SK-N-SH treated with all-trans-retinoic acid at 6 μM for 48 hours (cell line): ENCODE measurements around the gene NRXN3.

ENCODE experiments used
- ATAC-seq: fragments of 200-7000 bp; cut with Tn5 transposase; 3 replicates; pipeline ENCODE4 v1.9.1; 2020; ENCODE audit warnings: mild to moderate bottlenecking, moderate library complexity
- BACH2 ChIP-seq: fragments of 250-450 bp; sonication (Bioruptor Pico); IDR thresholded peaks from 2 replicates; pipeline ENCODE4 v1.9.0; 2021; ENCODE audit warnings: mild to moderate bottlenecking, borderline replicate concordance
- CSDC2 ChIP-seq: fragments of 250-450 bp; sonication (Bioruptor Pico); IDR thresholded peaks from 2 replicates; pipeline ENCODE4 v1.5.0; 2020; ENCODE audit warnings: mild to moderate bottlenecking, moderate library complexity
- CSRNP3 ChIP-seq: fragments of 250-450 bp; sonication (Bioruptor Pico); IDR thresholded peaks from 2 replicates; pipeline ENCODE4 v1.5.1; 2021; ENCODE audit warnings: mild to moderate bottlenecking, moderate library complexity
- ESRRG ChIP-seq: fragments of 250-450 bp; sonication (Bioruptor Pico); IDR thresholded peaks from 2 replicates; pipeline ENCODE4 v1.6.1; 2021; ENCODE audit warnings: mild to moderate bottlenecking
- ISL1 ChIP-seq: fragments of 250-450 bp; sonication (Bioruptor Pico); IDR thresholded peaks from 2 replicates; pipeline ENCODE4 v2.1.2; 2022; ENCODE audit warnings: mild to moderate bottlenecking, moderate library complexity
- OSR1 ChIP-seq: fragments of 250-450 bp; sonication (Bioruptor Pico); IDR thresholded peaks from 2 replicates; pipeline ENCODE4 v1.8.0; 2022; ENCODE audit warnings: moderate library complexity, mild to moderate bottlenecking, inconsistent platforms
- POU6F1 ChIP-seq: fragments of 250-450 bp; sonication (Bioruptor Pico); IDR thresholded peaks from 2 replicates; pipeline ENCODE4 v1.8.0; 2021; ENCODE audit warnings: low read depth, mild to moderate bottlenecking, moderate library complexity, borderline replicate concordance
- PPARA ChIP-seq: fragments of 250-450 bp; sonication (Bioruptor Pico); IDR thresholded peaks from 2 replicates; pipeline ENCODE4 v1.5.0; 2020; ENCODE audit warnings: mild to moderate bottlenecking, borderline replicate concordance
- RARB ChIP-seq: fragments of 250-450 bp; sonication (Bioruptor Pico); IDR thresholded peaks from 2 replicates; pipeline ENCODE4 v1.8.0; 2021; ENCODE audit warnings: mild to moderate bottlenecking, moderate library complexity
- SNAI2 ChIP-seq: fragments of 250-450 bp; sonication (Bioruptor Pico); IDR thresholded peaks from 2 replicates; pipeline ENCODE4 v1.5.0; 2020; ENCODE audit warnings: mild to moderate bottlenecking, moderate library complexity
- TCF4 ChIP-seq: fragments of 250-450 bp; sonication (Bioruptor Pico); IDR thresholded peaks from 2 replicates; pipeline ENCODE4 v1.8.0; 2021; ENCODE audit warnings: mild to moderate bottlenecking, moderate library complexity, borderline replicate concordance
- TOX ChIP-seq: fragments of 250-450 bp; sonication (Bioruptor Pico); IDR thresholded peaks from 2 replicates; pipeline ENCODE4 v1.8.0; 2021; ENCODE audit warnings: mild to moderate bottlenecking, moderate library complexity, borderline replicate concordance
- ZC3H10 ChIP-seq: fragments of 250-450 bp; sonication (Bioruptor Pico); IDR thresholded peaks from 2 replicates; pipeline ENCODE4 v1.5.1; 2021; ENCODE audit warnings: mild to moderate bottlenecking, moderate library complexity
- ZFP3 ChIP-seq: fragments of 250-450 bp; sonication (Bioruptor Pico); IDR thresholded peaks from 2 replicates; pipeline ENCODE4 v1.5.0; 2020; ENCODE audit warnings: mild to moderate bottlenecking, moderate library complexity
- ZFP30 ChIP-seq: fragments of 450-650 bp; formaldehyde crosslinking; IDR thresholded peaks from 2 replicates; pipeline ENCODE4 v1.5.0; 2022; ENCODE audit warnings: mild to moderate bottlenecking, moderate library complexity
- ZNF565 ChIP-seq: fragments of 450-650 bp; formaldehyde crosslinking; conservative IDR thresholded peaks from 2 replicates; pipeline ENCODE4 v1.5.0; 2020; ENCODE audit warnings: low read depth, mild to moderate bottlenecking, moderate library complexity
- ZNF70 ChIP-seq: fragments of 450-650 bp; formaldehyde crosslinking; IDR thresholded peaks from 2 replicates; pipeline ENCODE4 v1.5.0; 2020; ENCODE audit warnings: mild to moderate bottlenecking, moderate library complexity
- ZNF8 ChIP-seq: fragments of 450-650 bp; formaldehyde crosslinking; IDR thresholded peaks from 2 replicates; pipeline ENCODE4 v1.5.0; 2020; ENCODE audit warnings: mild to moderate bottlenecking, moderate library complexity
- TF ChIP-seq, protein P1 (sequence below): fragments of 250-450 bp; sonication (Bioruptor Pico); IDR thresholded peaks from 2 replicates; pipeline ENCODE4 v1.8.0; 2020; ENCODE audit warnings: mild to moderate bottlenecking, moderate library complexity, borderline replicate concordance
- TF ChIP-seq, protein P2 (sequence below): fragments of 250-450 bp; sonication (Bioruptor Pico); IDR thresholded peaks from 2 replicates; pipeline ENCODE4 v1.5.0; 2020; ENCODE audit warnings: mild to moderate bottlenecking, moderate library complexity

Gene NRXN3

GRCh38 chr14:78737601-78738000, 567.4 kb downstream of the NRXN3 start:
- TF ChIP-seq ZC3H10 (CRISPR knock-in tag) (no peak), POU6F1 (CRISPR knock-in tag) (no peak), ISL1 (no peak)
- no peak for ATAC-seq

DNA sequence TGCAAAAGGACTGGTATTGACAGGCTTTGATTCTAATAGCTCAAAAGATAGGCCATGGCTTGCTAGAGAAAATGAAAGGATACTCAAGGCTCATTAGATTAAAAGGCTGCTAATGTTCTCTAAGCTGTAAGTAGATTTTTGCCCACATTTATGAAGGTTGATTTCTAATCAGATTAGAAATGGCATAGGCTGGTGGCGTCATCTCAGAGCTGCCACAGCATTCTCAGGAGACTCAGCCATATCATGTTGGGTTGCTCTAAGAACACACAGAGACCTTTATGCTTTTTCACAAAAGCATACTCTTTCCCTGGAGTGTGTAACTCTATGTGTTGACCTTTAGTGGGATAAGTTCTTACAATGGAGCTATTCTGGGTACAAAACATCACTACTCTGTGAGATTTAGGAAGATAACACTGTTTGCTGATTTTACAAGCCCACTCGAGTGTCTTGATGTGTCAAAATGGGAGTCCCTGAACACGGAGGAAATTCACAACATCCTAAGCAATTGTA, 576.0 kb downstream of the NRXN3 start:
- no peak for TF ChIP-seq TOX
- no peak for TF ChIP-seq ZFP30 (CRISPR knock-in tag)
- no peak for TF ChIP-seq OSR1
- no peak for TF ChIP-seq ZNF8
- no peak for TF ChIP-seq CSRNP3
- no peak for TF ChIP-seq TCF4 (CRISPR knock-in tag)
- no peak for TF ChIP-seq SNAI2 (CRISPR knock-in tag)
- no peak for TF ChIP-seq BACH2 (CRISPR knock-in tag)
- no peak for TF ChIP-seq ESRRG
- no peak for ATAC-seq

- ATAC-seq, result no peak
Measured at GRCh38 chr14:78747813-78748212, 577.6 kb downstream of the NRXN3 start.

GRCh38 chr14:78752518-78753188, 582.5 kb downstream of the NRXN3 start:
- ATAC-seq, result no peak
- no peak for TF ChIP-seq RARB (CRISPR knock-in tag)
- no peak for TF ChIP-seq TOX
- TF ChIP-seq TCF4 (CRISPR knock-in tag), result no peak
- TF ChIP-seq, protein P1, sequence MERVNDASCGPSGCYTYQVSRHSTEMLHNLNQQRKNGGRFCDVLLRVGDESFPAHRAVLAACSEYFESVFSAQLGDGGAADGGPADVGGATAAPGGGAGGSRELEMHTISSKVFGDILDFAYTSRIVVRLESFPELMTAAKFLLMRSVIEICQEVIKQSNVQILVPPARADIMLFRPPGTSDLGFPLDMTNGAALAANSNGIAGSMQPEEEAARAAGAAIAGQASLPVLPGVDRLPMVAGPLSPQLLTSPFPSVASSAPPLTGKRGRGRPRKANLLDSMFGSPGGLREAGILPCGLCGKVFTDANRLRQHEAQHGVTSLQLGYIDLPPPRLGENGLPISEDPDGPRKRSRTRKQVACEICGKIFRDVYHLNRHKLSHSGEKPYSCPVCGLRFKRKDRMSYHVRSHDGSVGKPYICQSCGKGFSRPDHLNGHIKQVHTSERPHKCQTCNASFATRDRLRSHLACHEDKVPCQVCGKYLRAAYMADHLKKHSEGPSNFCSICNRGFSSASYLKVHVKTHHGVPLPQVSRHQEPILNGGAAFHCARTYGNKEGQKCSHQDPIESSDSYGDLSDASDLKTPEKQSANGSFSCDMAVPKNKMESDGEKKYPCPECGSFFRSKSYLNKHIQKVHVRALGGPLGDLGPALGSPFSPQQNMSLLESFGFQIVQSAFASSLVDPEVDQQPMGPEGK (CRISPR knock-in tag), result no peak
- no peak for TF ChIP-seq PPARA (CRISPR knock-in tag)
- TF ChIP-seq ZFP3, result no peak
- TF ChIP-seq CSDC2 (CRISPR knock-in tag), result no peak
- TF ChIP-seq, protein P2, sequence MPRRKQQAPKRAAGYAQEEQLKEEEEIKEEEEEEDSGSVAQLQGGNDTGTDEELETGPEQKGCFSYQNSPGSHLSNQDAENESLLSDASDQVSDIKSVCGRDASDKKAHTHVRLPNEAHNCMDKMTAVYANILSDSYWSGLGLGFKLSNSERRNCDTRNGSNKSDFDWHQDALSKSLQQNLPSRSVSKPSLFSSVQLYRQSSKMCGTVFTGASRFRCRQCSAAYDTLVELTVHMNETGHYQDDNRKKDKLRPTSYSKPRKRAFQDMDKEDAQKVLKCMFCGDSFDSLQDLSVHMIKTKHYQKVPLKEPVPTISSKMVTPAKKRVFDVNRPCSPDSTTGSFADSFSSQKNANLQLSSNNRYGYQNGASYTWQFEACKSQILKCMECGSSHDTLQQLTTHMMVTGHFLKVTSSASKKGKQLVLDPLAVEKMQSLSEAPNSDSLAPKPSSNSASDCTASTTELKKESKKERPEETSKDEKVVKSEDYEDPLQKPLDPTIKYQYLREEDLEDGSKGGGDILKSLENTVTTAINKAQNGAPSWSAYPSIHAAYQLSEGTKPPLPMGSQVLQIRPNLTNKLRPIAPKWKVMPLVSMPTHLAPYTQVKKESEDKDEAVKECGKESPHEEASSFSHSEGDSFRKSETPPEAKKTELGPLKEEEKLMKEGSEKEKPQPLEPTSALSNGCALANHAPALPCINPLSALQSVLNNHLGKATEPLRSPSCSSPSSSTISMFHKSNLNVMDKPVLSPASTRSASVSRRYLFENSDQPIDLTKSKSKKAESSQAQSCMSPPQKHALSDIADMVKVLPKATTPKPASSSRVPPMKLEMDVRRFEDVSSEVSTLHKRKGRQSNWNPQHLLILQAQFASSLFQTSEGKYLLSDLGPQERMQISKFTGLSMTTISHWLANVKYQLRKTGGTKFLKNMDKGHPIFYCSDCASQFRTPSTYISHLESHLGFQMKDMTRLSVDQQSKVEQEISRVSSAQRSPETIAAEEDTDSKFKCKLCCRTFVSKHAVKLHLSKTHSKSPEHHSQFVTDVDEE (CRISPR knock-in tag), result no peak
- no peak for TF ChIP-seq ZC3H10 (CRISPR knock-in tag)

More at GRCh38 chr14:78747813-78748212, 577.6 kb downstream of the NRXN3 start:
- TF ChIP-seq ZNF8, result no peak
- TF ChIP-seq ZFP30 (CRISPR knock-in tag), result no peak
- TF ChIP-seq OSR1, result no peak
- TF ChIP-seq ZC3H10 (CRISPR knock-in tag), result no peak
- TF ChIP-seq, protein P1 (CRISPR knock-in tag), result no peak
- TF ChIP-seq PPARA (CRISPR knock-in tag), result no peak
- TF ChIP-seq CSRNP3, result no peak
- no peak for TF ChIP-seq TOX
- TF ChIP-seq ZNF565 (CRISPR knock-in tag), result no peak
- no peak for TF ChIP-seq ZNF70
- TF ChIP-seq BACH2 (CRISPR knock-in tag), result no peak
- no peak for TF ChIP-seq ZFP3
- TF ChIP-seq ISL1, result no peak
- no peak for TF ChIP-seq TCF4 (CRISPR knock-in tag)
